ENCODE data around the gene IL21R.

The IL21R gene

DNA sequence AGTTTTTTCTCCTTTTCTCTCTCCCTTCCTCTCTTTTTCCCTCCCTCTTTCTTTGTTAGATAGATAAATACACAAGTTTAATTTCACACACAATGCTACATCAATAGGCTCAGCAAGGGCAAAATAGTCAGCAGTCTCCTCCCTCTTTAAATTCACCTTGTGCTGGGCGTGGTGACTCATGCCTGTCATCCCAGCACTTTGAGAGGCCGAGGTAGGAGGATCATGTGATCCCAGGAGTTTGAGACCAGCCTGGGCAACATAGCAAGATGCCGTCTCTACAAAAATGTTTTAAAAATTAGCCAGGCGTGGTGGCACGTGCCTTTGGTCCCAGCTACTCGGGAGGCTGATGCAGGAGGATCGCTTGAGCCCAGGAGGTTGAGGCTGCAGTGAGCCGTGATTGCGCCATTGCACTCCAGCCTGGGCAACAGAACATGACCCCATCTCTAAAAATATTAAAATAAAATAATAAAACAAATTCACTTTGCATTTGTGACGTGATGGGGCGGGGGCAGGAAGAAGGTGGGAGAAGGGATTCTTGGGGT, 27.4 kb downstream of the IL21R start:
- H3K27me3 ChIP-seq (replicated peaks; ENCODE audit: insufficient read depth, low read length): no peaks in the 10 kb centered on the region
- no peak for TF ChIP-seq EZH2 (optimal IDR thresholded peaks at IDR 0.05; ENCODE audit: low read depth, low read length)
- no peak for TF ChIP-seq EZH2phosphoT487 (IDR thresholded peaks at IDR 0.05; ENCODE audit: low read length)
- TF ChIP-seq, protein P1, sequence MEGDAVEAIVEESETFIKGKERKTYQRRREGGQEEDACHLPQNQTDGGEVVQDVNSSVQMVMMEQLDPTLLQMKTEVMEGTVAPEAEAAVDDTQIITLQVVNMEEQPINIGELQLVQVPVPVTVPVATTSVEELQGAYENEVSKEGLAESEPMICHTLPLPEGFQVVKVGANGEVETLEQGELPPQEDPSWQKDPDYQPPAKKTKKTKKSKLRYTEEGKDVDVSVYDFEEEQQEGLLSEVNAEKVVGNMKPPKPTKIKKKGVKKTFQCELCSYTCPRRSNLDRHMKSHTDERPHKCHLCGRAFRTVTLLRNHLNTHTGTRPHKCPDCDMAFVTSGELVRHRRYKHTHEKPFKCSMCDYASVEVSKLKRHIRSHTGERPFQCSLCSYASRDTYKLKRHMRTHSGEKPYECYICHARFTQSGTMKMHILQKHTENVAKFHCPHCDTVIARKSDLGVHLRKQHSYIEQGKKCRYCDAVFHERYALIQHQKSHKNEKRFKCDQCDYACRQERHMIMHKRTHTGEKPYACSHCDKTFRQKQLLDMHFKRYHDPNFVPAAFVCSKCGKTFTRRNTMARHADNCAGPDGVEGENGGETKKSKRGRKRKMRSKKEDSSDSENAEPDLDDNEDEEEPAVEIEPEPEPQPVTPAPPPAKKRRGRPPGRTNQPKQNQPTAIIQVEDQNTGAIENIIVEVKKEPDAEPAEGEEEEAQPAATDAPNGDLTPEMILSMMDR (IDR thresholded peaks at IDR 0.05; ENCODE audit: low read length): no peak
- no peaks in the 10 kb centered on the region for H4K20me1 ChIP-seq (ENCODE audit: insufficient read depth, low read length)
- H3K9me3 ChIP-seq (replicated peaks; ENCODE audit: insufficient read depth, low read length): no peaks in the 10 kb centered on the region
- peaks cover 11% of the 10 kb centered on the region; the same call in 1 of the 2 replicates for H3K4me1 ChIP-seq (ENCODE audit: low read length)
- no peak overlapping the region for H3K27ac ChIP-seq (ENCODE audit: low read length)
- H3K9ac ChIP-seq (ENCODE audit: low read length): no peak overlapping the region
- no peaks in the 10 kb centered on the region for H3K79me2 ChIP-seq (ENCODE audit: low read length)
- no peak overlapping the region for H2AFZ ChIP-seq (ENCODE audit: low read length)
- DNase-seq: no peak
- no peaks in the 10 kb centered on the region for H3F3A ChIP-seq (ENCODE audit: insufficient read depth, low read length)
- no peaks in the 10 kb centered on the region for H3K36me3 ChIP-seq (replicated peaks; ENCODE audit: insufficient read depth, low read length)
- no peaks in the 10 kb centered on the region for H3K9me2 ChIP-seq (replicated peaks; ENCODE audit: insufficient read depth, low read length)
- H3K4me3 ChIP-seq (ENCODE audit: low read length): no peak overlapping the region
- H3K4me2 ChIP-seq (ENCODE audit: low read depth, low read length): no peak overlapping the region

DNA sequence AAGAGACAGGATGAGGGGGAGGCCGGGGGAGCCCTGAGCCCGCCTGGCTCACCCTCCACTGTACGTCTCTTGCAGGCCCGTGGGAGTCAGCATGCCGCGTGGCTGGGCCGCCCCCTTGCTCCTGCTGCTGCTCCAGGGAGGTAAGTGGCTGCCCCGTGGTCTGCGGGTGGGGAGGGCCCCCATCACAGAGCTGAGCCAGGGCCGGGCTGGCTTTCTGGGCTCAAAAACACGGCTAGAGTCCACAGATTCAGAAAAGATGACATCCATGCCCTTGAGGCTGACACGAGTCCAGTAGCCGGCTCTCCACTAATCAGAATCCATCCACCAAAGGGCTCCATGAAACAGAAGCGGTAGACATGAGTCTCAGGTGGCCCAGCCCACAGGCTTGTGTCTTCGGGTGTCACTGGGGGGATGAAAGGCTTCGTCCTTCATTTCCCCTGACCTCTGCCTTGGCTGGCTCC, 28.0 kb downstream of the IL21R start:
- Histone ChIP-seq H3K27ac (ENCODE audit: low read length) (no peak overlapping the region), H3K9ac (ENCODE audit: low read length) (no peak overlapping the region), H3K9me3 (replicated peaks; ENCODE audit: insufficient read depth, low read length) (no peaks in the 10 kb centered on the region), H3K4me2 (ENCODE audit: low read depth, low read length) (no peak overlapping the region), H3K4me3 (ENCODE audit: low read length) (no peak overlapping the region), H3K4me1 (ENCODE audit: low read length) (peaks cover 11% of the 10 kb centered on the region; the same call in 1 of the 2 replicates), H3K27me3 (replicated peaks; ENCODE audit: insufficient read depth, low read length) (no peaks in the 10 kb centered on the region), H3K79me2 (ENCODE audit: low read length) (no peaks in the 10 kb centered on the region), H3K36me3 (replicated peaks; ENCODE audit: insufficient read depth, low read length) (no peaks in the 10 kb centered on the region), H3K9me2 (replicated peaks; ENCODE audit: insufficient read depth, low read length) (no peaks in the 10 kb centered on the region), H4K20me1 (ENCODE audit: insufficient read depth, low read length) (no peaks in the 10 kb centered on the region), H2AFZ (ENCODE audit: low read length) (no peak overlapping the region), H3F3A (ENCODE audit: insufficient read depth, low read length) (no peaks in the 10 kb centered on the region)
- DNase-seq: no peak
- TF ChIP-seq EZH2phosphoT487 (IDR thresholded peaks at IDR 0.05; ENCODE audit: low read length) (no peak), EZH2 (optimal IDR thresholded peaks at IDR 0.05; ENCODE audit: low read depth, low read length) (no peak)
- TF ChIP-seq, protein P1 (IDR thresholded peaks at IDR 0.05; ENCODE audit: low read length): no peak

DNA sequence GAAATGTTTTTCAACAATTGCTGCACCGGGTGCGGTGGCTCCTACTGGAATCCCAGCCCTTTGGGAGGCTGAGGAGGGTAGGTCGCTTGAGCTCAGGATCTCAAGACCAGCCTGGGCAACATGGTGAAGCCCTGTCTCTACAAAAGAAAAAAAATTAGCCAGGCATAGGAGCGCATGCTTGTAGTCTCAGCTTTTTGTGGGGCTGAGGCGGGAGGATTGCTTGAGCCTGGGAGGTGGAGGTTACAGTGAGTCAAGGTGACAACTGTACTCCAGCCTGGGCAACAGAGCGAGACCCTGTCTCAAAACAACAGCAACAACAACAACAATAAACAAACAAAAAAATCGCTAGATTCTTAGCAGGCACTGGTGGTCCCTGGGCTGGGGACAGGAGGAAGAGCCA, 28.5 kb downstream of the IL21R start:
- Histone ChIP-seq H3K36me3 (replicated peaks; ENCODE audit: insufficient read depth, low read length) (no peaks in the 10 kb centered on the region), H3K4me1 (ENCODE audit: low read length) (peaks cover 11% of the 10 kb centered on the region; the same call in 1 of the 2 replicates), H3K4me2 (ENCODE audit: low read depth, low read length) (no peak overlapping the region), H3K9ac (ENCODE audit: low read length) (no peak overlapping the region), H3K27me3 (replicated peaks; ENCODE audit: insufficient read depth, low read length) (no peaks in the 10 kb centered on the region), H3F3A (ENCODE audit: insufficient read depth, low read length) (no peaks in the 10 kb centered on the region), H3K4me3 (ENCODE audit: low read length) (no peak overlapping the region), H3K9me3 (replicated peaks; ENCODE audit: insufficient read depth, low read length) (no peaks in the 10 kb centered on the region), H3K79me2 (ENCODE audit: low read length) (no peaks in the 10 kb centered on the region), H2AFZ (ENCODE audit: low read length) (no peak overlapping the region), H4K20me1 (ENCODE audit: insufficient read depth, low read length) (no peaks in the 10 kb centered on the region), H3K9me2 (replicated peaks; ENCODE audit: insufficient read depth, low read length) (no peaks in the 10 kb centered on the region), H3K27ac (ENCODE audit: low read length) (no peak overlapping the region)
- no peak for TF ChIP-seq EZH2phosphoT487 (IDR thresholded peaks at IDR 0.05; ENCODE audit: low read length)
- TF ChIP-seq, protein P1 (IDR thresholded peaks at IDR 0.05; ENCODE audit: low read length): no peak
- no peak for TF ChIP-seq EZH2 (optimal IDR thresholded peaks at IDR 0.05; ENCODE audit: low read depth, low read length)
- DNase-seq: no peak

All from MM.1S (cell line).